GM18519 (cell line): ENCODE measurements around the gene SVOP.

Source experiments
- ATAC-seq: cut with Tn5 transposase; IDR thresholded peaks from one replicate; pipeline ENCODE4 v1.9.1; 2021; ENCODE audit warnings: mild to moderate bottlenecking, moderate library complexity; ENCODE audit not compliant: unreplicated experiment, low FRiP score

Gene SVOP

GRCh38 chr12:108940138-108940537 lies 80.7 kb downstream of the SVOP start:
- no peak for ATAC-seq

- ATAC-seq, result no peak
Measured at GRCh38 chr12:108939594-108939993, 81.3 kb downstream of the SVOP start.

- no peak for ATAC-seq
Measured at GRCh38 chr12:108938247-108938924, 82.5 kb downstream of the SVOP start.

GRCh38 chr12:108935159-108935763 lies 85.6 kb downstream of the SVOP start:
- no peak for ATAC-seq

GRCh38 chr12:108933949-108934348 lies 86.9 kb downstream of the SVOP start:
- ATAC-seq, result no peak

GRCh38 chr12:108930756-108931155 lies 90.1 kb downstream of the SVOP start:
- no peak for ATAC-seq

GRCh38 chr12:108930155-108930554 lies 90.7 kb downstream of the SVOP start:
- ATAC-seq, result no peak

- no peak for ATAC-seq
Measured at GRCh38 chr12:108928695-108929094, 92.2 kb downstream of the SVOP start.

GRCh38 chr12:108922918-108923317 lies 98.0 kb downstream of the SVOP start:
- no peak for ATAC-seq

- ATAC-seq, result no peak
Measured at GRCh38 chr12:108921946-108922345, 98.9 kb downstream of the SVOP start.

- ATAC-seq, result no peak
Measured at GRCh38 chr12:108918960-108919642, 101.8 kb downstream of the SVOP start.

- no peak for ATAC-seq
Measured at GRCh38 chr12:108918206-108918605, 102.7 kb downstream of the SVOP start.

GRCh38 chr12:108916336-108916735 lies 104.5 kb downstream of the SVOP start:
- no peak for ATAC-seq

- ATAC-seq, result no peak
Measured at GRCh38 chr12:108915632-108916133, 105.2 kb downstream of the SVOP start.

GRCh38 chr12:108914121-108914531 lies 106.7 kb downstream of the SVOP start:
- no peak for ATAC-seq

- ATAC-seq, result no peak
Measured at GRCh38 chr12:108912361-108912760, 108.5 kb downstream of the SVOP start.

GRCh38 chr12:108911915-108912314 lies 109.0 kb downstream of the SVOP start:
- no peak for ATAC-seq

- ATAC-seq, result no peak
Measured at GRCh38 chr12:108910336-108910735, 110.5 kb downstream of the SVOP start.

GRCh38 chr12:108907839-108908351 lies 113.0 kb downstream of the SVOP start:
- no peak for ATAC-seq

- ATAC-seq, result no peak
Measured at GRCh38 chr12:108906971-108907370, 113.9 kb downstream of the SVOP start.

- ATAC-seq, result no peak
Measured at GRCh38 chr12:108905725-108906124, 115.1 kb downstream of the SVOP start.
